ENCODE data around the gene TAGLN2.

TAGLN2 gene

GRCh38 chr1:159870704-159871103 lies 54.6 kb downstream of the TAGLN2 start:
- DNase-seq, result no peak

GRCh38 chr1:159869607-159870006 lies 55.7 kb downstream of the TAGLN2 start:
- no peak for DNase-seq

GRCh38 chr1:159869173-159869572 lies 56.1 kb downstream of the TAGLN2 start:
- DNase-seq, result no peak

GRCh38 chr1:159868766-159869165 lies 56.5 kb downstream of the TAGLN2 start:
- DNase-seq, result peak in 1 of 14 donors; percentile 79

All from C1 segment of cervical spinal cord (tissue), 14 donors.